Breast epithelium (tissue), 4 donors: ENCODE results near the gene CFAP54. TPM values are rescaled to one million over a fixed set of nuclear protein-coding genes. Genes with fewer than 3 reads are reported as not detected.

Experiments
- DNase-seq, 2 donors: peaks; one replicate each; pipeline ENCODE4 v3.0.0-alpha.2; 2019; ENCODE audit warnings: low spot score in 2 of 2
- H3K27ac ChIP-seq, 2 donors: fragments of 200-600 bp; sonication (generic) in 1 of 2; one replicate each; pipeline ENCODE4 v1.5.1; 2016 to 2019; ENCODE audit warnings: mild to moderate bottlenecking in 1 of 2
- H3K27me3 ChIP-seq, 2 donors: fragments of 200-600 bp; sonication (generic) in 1 of 2; one replicate each; pipeline versions ENCODE4 v1.5.1 to v1.6.0; 2017 to 2019; ENCODE audit warnings: control low read depth in 1 of 2, mild to moderate bottlenecking in 1 of 2
- H3K36me3 ChIP-seq: fragments of 200-600 bp; one replicate; pipeline ENCODE4 v1.5.1; 2019
- H3K4me1 ChIP-seq, 2 donors: fragments of 200-600 bp; sonication (generic); one replicate each; pipeline ENCODE4 v1.5.1; 2016 to 2019; ENCODE audit warnings: control low read depth in 1 of 2
- H3K4me3 ChIP-seq, 3 donors: fragments of 200-600 bp; sonication (generic); 1 replicate in 2 of 3; 2 replicates in 1 of 3; pipeline ENCODE4 v1.5.1; 2016 to 2019; ENCODE audit warnings: mild to moderate bottlenecking in 3 of 3, moderate library complexity in 2 of 3
- H3K9me3 ChIP-seq, 2 donors: fragments of 200-600 bp; sonication (generic) in 1 of 2; one replicate each; pipeline ENCODE4 v1.5.1; 2016 to 2019; ENCODE audit warnings: control low read depth in 1 of 2
- POLR2A ChIP-seq: fragments of 450-650 bp; IDR thresholded peaks from one replicate; pipeline ENCODE4 v1.6.1; 2016; ENCODE audit warnings: antibody characterized with exemption, mild to moderate bottlenecking, moderate library complexity
- POLR2AphosphoS5 ChIP-seq, 3 donors: sonication (generic); formaldehyde crosslinking; IDR thresholded peaks; one replicate each; pipeline ENCODE4 v1.6.1; 2017; ENCODE audit warnings: antibody characterized with exemption in 3 of 3
- intact Hi-C: fragments of 100-400 bp; cut with DNase I; formaldehyde crosslinking; loops from one replicate; pipeline ENCODE4 v1.15.1; 2023; ENCODE audit warnings: low total_unique reads
- total RNA-seq, 3 donors: library from RNA; depleted of rRNA; stranded (reverse); fragments of >200 nt; gene quantifications; one replicate each; pipeline ENCODE4 v1.1.0, GENCODE V29; 2016
- TF ChIP-seq, protein P1 (sequence below), 3 donors: fragments of 450-650 bp; IDR thresholded peaks; one replicate each; pipeline ENCODE4 v1.5.1; 2016 to 2017; ENCODE audit warnings: antibody characterized with exemption in 3 of 3, mild to moderate bottlenecking in 3 of 3, moderate library complexity in 3 of 3

Gene CFAP54
- total RNA-seq, 3 donors from 2014 or later = 0.48 to 7.3 (median 2.9) TPM

DNA sequence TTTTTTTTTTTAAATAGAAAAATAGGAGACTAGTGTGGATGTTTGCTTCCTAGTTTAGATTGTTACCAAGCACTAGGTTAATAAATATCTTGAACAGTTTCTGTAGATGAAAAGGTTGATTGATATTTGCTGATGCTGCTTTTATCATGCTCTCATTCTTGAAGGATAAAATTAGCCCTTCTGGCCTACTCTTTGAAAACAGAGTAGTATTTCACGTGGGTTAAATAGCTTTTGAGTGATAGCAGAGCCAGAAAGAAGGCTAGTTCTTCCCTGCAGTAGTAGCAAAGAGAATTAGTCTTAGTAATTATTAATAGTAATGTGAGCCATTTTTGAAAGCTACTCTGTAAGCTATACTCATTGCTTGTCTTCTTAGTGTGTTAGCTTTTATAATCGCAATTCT lies 422.9 kb downstream of the CFAP54 start:
- intact Hi-C loops = no loop called here
- H3K27ac ChIP-seq = no peak overlapping the region
- H3K9me3 ChIP-seq = no peaks in the 10 kb centered on the region

DNA sequence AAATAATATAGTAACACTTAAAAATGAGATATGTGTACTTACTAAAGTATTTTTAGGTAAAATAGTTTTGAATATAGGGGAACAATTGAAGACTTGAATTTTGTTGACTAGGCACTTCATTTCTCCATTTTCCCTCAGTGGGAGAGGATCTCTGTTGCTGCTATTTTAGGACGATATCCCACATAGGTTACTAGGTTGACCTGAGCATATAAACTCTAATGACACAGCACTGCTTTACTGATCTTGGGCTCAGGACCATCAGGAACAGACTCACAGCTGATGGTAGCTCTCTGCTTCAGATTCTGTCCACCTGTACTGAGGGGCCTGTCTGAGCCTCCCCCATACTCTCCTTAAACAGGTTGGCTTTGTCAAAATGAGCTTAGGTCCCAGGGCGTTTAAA lies 423.6 kb downstream of the CFAP54 start:
- no peaks in the 10 kb centered on the region for H3K9me3 ChIP-seq
- no peaks in the 10 kb centered on the region for H3K36me3 ChIP-seq
- intact Hi-C loops = no loop called here
- H3K4me3 ChIP-seq = no peak overlapping the region
- no peaks in the 10 kb centered on the region for H3K27me3 ChIP-seq
- no peaks in the 10 kb centered on the region for H3K4me1 ChIP-seq
- no peak for DNase-seq
- no peak for TF ChIP-seq POLR2A
- TF ChIP-seq POLR2AphosphoS5 (IDR thresholded peaks at IDR 0.05) = no peak
- TF ChIP-seq, protein P1, sequence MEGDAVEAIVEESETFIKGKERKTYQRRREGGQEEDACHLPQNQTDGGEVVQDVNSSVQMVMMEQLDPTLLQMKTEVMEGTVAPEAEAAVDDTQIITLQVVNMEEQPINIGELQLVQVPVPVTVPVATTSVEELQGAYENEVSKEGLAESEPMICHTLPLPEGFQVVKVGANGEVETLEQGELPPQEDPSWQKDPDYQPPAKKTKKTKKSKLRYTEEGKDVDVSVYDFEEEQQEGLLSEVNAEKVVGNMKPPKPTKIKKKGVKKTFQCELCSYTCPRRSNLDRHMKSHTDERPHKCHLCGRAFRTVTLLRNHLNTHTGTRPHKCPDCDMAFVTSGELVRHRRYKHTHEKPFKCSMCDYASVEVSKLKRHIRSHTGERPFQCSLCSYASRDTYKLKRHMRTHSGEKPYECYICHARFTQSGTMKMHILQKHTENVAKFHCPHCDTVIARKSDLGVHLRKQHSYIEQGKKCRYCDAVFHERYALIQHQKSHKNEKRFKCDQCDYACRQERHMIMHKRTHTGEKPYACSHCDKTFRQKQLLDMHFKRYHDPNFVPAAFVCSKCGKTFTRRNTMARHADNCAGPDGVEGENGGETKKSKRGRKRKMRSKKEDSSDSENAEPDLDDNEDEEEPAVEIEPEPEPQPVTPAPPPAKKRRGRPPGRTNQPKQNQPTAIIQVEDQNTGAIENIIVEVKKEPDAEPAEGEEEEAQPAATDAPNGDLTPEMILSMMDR (IDR thresholded peaks at IDR 0.05) = no peak
- no peak overlapping the region for H3K27ac ChIP-seq

More for the DNA sequence above, 422.9 kb downstream of the CFAP54 start:
- H3K27me3 ChIP-seq = no peaks in the 10 kb centered on the region
- no peaks in the 10 kb centered on the region for H3K4me1 ChIP-seq
- DNase-seq = no peak
- TF ChIP-seq, protein P1 (IDR thresholded peaks at IDR 0.05) = no peak
- TF ChIP-seq POLR2A (no peak), POLR2AphosphoS5 (IDR thresholded peaks at IDR 0.05) (no peak)
- no peaks in the 10 kb centered on the region for H3K36me3 ChIP-seq
- no peak overlapping the region for H3K4me3 ChIP-seq

GRCh38 chr12:96919510-96920210 lies 430.3 kb downstream of the CFAP54 start:
- H3K27me3 ChIP-seq = no peaks in the 10 kb centered on the region
- no peak overlapping the region for H3K27ac ChIP-seq
- no peak for DNase-seq
- H3K36me3 ChIP-seq = peaks cover 6% of the 10 kb centered on the region
- H3K9me3 ChIP-seq = no peaks in the 10 kb centered on the region
- H3K4me1 ChIP-seq = no peaks in the 10 kb centered on the region
- no peak for TF ChIP-seq POLR2A
- TF ChIP-seq POLR2AphosphoS5 (IDR thresholded peaks at IDR 0.05) = no peak
- TF ChIP-seq, protein P1 (IDR thresholded peaks at IDR 0.05) = no peak
- intact Hi-C loops = no loop called here
- H3K4me3 ChIP-seq = no peak overlapping the region

Other genes starting within 250 kb of the CFAP54 start
- gene CDK17, start 89.1 kb upstream of the CFAP54 start, total RNA-seq = 100 to 1,000 TPM in 1 of 3 donors, 10 to 100 TPM in 2; 47.7 to 113 (median 81.0) TPM